ENCODE results near the gene RBM15. TPM values are rescaled to one million over a fixed set of nuclear protein-coding genes. Genes with fewer than 3 reads are reported as not detected.

Gene RBM15
- total RNA-seq, 4 donors from 2014 or later, result 39.3 to 69.7 (median 48.0) TPM

GRCh38 chr1:110321846-110322245 lies 17.3 kb upstream of the RBM15 start:
- Histone ChIP-seq H3K27me3 (no peaks in the 10 kb centered on the region), H3K36me3 (no peaks in the 10 kb centered on the region), H3K27ac (no peak overlapping the region), H3K9me3 (no peaks in the 10 kb centered on the region), H3K4me3 (no peak overlapping the region), H3K4me1 (peaks cover 0 to 8% (median 3%) of the 10 kb centered on the region in 4 donors)
- DNase-seq, result no peak
- TF ChIP-seq EP300 (IDR thresholded peaks at IDR 0.05; ENCODE audit: low read depth) (no peak), POLR2AphosphoS5 (IDR thresholded peaks at IDR 0.05) (no peak), POLR2A (IDR thresholded peaks at IDR 0.05) (no peak), CTCF (IDR thresholded peaks at IDR 0.05) (no peak)
- intact Hi-C loops (cut with DNase I; ENCODE audit: low total_unique reads), result no loop called here
- in situ Hi-C loops (cut with MboI; ENCODE audit: low pct_ligation_motif_present in 1 of 4, low pct_unique_long_range_greater_than_20kb in 1 of 4, low sequenced_read_pairs in 3 of 4), result loop anchor here in 2 of 4 donors (5.0 to 25.0 kb wide), 2 partner anchors 120 to 140 kb away; partner anchors contain the start of gene PROK1 (in 1 of the 2)
- 69% methylated on average over 4 of the region's 4 CpGs; no CpG with 5 or more reads in 1 of the 2 donors for whole genome bisulfite sequencing, 2 donors (ENCODE audit: low coverage in 1 of 2)

DNA sequence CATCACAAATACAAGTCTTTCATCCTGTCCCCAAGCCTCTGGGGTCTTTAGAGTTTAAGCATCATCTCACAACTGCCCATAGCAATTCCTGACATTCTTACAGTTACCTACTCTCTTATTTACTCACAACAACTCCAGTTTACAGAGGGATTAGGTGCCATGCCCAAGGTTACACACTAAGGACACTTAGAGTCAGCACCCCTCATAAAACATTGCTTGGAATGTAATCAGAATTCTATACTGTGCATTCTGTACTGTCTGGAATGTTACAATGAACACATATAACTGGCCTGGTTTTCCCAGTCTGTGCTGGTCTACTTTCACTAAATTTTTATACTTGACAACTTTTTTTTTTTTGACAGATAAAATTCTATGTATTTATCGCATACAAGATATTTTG lies 14.5 kb upstream of the RBM15 start:
- no peak overlapping the region for H3K4me3 ChIP-seq
- in situ Hi-C loops (cut with MboI; ENCODE audit: low pct_ligation_motif_present in 1 of 4, low pct_unique_long_range_greater_than_20kb in 1 of 4, low sequenced_read_pairs in 3 of 4) (loop anchor here in 3 of 4 donors (5.0 to 25.0 kb wide), 3 partner anchors 122 to 287 kb away; partner anchors contain the start of genes PROK1 (in 1 of the 3) and STRIP1 (in 1 of the 3)), intact Hi-C loops (cut with DNase I; ENCODE audit: low total_unique reads) (no loop called here)
- H3K4me1 ChIP-seq, result peaks cover 0 to 8% (median 3%) of the 10 kb centered on the region in 4 donors
- no peaks in the 10 kb centered on the region for H3K27me3 ChIP-seq
- no peak for DNase-seq
- no peaks in the 10 kb centered on the region for H3K36me3 ChIP-seq
- H3K9me3 ChIP-seq, result no peaks in the 10 kb centered on the region
- TF ChIP-seq CTCF (IDR thresholded peaks at IDR 0.05), result no peak
- no peak for TF ChIP-seq EP300 (IDR thresholded peaks at IDR 0.05; ENCODE audit: low read depth)
- TF ChIP-seq POLR2A (IDR thresholded peaks at IDR 0.05), result no peak
- no peak for TF ChIP-seq POLR2AphosphoS5 (IDR thresholded peaks at IDR 0.05)
- 95 to 100% methylated on average over 1 of the region's 1 CpG for WGBS, 2 donors (ENCODE audit: low coverage in 1 of 2)
- H3K27ac ChIP-seq, result no peak overlapping the region

DNA sequence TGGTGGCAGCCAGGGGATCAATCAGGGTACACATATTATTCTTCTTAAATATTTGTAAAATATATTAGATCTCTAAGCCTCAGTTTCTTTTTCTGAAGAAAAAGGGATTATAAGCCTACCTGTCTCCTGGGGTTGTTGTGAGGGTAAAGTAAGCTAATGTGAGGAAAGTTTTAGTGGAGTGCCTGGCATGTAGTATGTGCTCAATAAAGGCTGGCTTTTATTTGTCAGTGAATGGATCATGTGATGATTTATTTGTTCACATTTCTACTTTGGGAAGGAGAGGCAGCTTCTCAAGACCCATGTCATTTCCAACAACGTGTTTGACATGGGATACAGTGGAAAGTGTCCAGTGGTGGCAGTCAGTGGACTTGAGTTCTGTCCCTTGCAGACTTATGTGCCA lies 12.4 kb upstream of the RBM15 start:
- TF ChIP-seq POLR2A (IDR thresholded peaks at IDR 0.05) (no peak), POLR2AphosphoS5 (IDR thresholded peaks at IDR 0.05) (no peak), EP300 (IDR thresholded peaks at IDR 0.05; ENCODE audit: low read depth) (no peak), CTCF (IDR thresholded peaks at IDR 0.05) (no peak)

GRCh38 chr1:110328274-110328673 lies 10.9 kb upstream of the RBM15 start:
- Histone ChIP-seq H3K27me3 (no peaks in the 10 kb centered on the region), H3K36me3 (no peaks in the 10 kb centered on the region), H3K4me1 (no peaks in the 10 kb centered on the region), H3K9me3 (no peaks in the 10 kb centered on the region), H3K4me3 (no peak overlapping the region), H3K27ac (no peak overlapping the region)
- intact Hi-C loops (cut with DNase I; ENCODE audit: low total_unique reads), result no loop called here
- DNase-seq, result no peak
- in situ Hi-C loops (cut with MboI; ENCODE audit: low pct_ligation_motif_present in 1 of 4, low pct_unique_long_range_greater_than_20kb in 1 of 4, low sequenced_read_pairs in 3 of 4), result loop anchor here in 1 of 4 donors (25.0 kb wide), 1 partner anchor 291 kb away; the partner anchor contains the start of gene STRIP1
- TF ChIP-seq EP300 (IDR thresholded peaks at IDR 0.05; ENCODE audit: low read depth) (no peak), POLR2AphosphoS5 (IDR thresholded peaks at IDR 0.05) (no peak), POLR2A (IDR thresholded peaks at IDR 0.05) (no peak), CTCF (IDR thresholded peaks at IDR 0.05) (no peak)

More for the DNA sequence above, 12.4 kb upstream of the RBM15 start:
- H3K4me3 ChIP-seq, result no peak overlapping the region
- H3K4me1 ChIP-seq, result no peaks in the 10 kb centered on the region
- no peaks in the 10 kb centered on the region for H3K36me3 ChIP-seq
- H3K27me3 ChIP-seq, result no peaks in the 10 kb centered on the region
- intact Hi-C loops (cut with DNase I; ENCODE audit: low total_unique reads) (no loop called here), in situ Hi-C loops (cut with MboI; ENCODE audit: low pct_ligation_motif_present in 1 of 4, low pct_unique_long_range_greater_than_20kb in 1 of 4, low sequenced_read_pairs in 3 of 4) (loop anchor here in 1 of 4 donors (25.0 kb wide), 1 partner anchor 290 kb away; the partner anchor contains the start of gene STRIP1)
- H3K27ac ChIP-seq, result no peak overlapping the region
- no peaks in the 10 kb centered on the region for H3K9me3 ChIP-seq
- 78% methylated on average over 1 of the region's 1 CpG; no CpG with 5 or more reads in 1 of the 2 donors for WGBS, 2 donors (ENCODE audit: low coverage in 1 of 2)
- no peak for DNase-seq

All from transverse colon (tissue), 4 donors.